ENCODE results near the gene ZNF200.
A peak's percentile ranks its signal among the peaks of the same experiment; 100 is the strongest.
"Not testable (repeated sequence)": the region's sequence is repeated elsewhere in the genome, so short reads cannot be mapped to it uniquely, and the experiment has no call there.

ZNF200 gene

GRCh38 chr16:3234857-3235561 lies at the start of gene ZNF200:
TSS of gene ZNF200 (minus strand) at chr16:3235158. CDS start at chr16:3233755, 1,403 bp downstream.
- peak; percentile 90 for DNase-seq (ENCODE audit: low spot score)

GRCh38 chr16:3283543-3284447 lies 48.8 kb upstream of the ZNF200 start:
- DNase-seq (ENCODE audit: low spot score): no peak

- DNase-seq (ENCODE audit: low spot score): peak; percentile 98
Observed at GRCh38 chr16:3282730-3283542, 48.0 kb upstream of the ZNF200 start, which contains the start of gene ZNF263. TSS of gene ZNF263 (plus strand) at chr16:3283491. CDS start at chr16:3283819, 328 bp downstream.

GRCh38 chr16:3282103-3282729 lies 47.3 kb upstream of the ZNF200 start:
- peak; percentile 68 for DNase-seq (ENCODE audit: low spot score)

- DNase-seq (ENCODE audit: low spot score): no peak
Observed at GRCh38 chr16:3281222-3281820, 46.4 kb upstream of the ZNF200 start.

GRCh38 chr16:3276679-3277078 lies 41.7 kb upstream of the ZNF200 start:
- DNase-seq (ENCODE audit: low spot score): no peak

GRCh38 chr16:3274947-3275346 lies 40.0 kb upstream of the ZNF200 start:
- DNase-seq (ENCODE audit: low spot score): no peak

- DNase-seq (ENCODE audit: low spot score): no peak
Observed at GRCh38 chr16:3274490-3274889, 39.5 kb upstream of the ZNF200 start.

GRCh38 chr16:3271281-3271680 lies 36.3 kb upstream of the ZNF200 start:
- not testable (repeated sequence) for DNase-seq (ENCODE audit: low spot score)

GRCh38 chr16:3270718-3271117 lies 35.8 kb upstream of the ZNF200 start:
- DNase-seq (ENCODE audit: low spot score): not testable (repeated sequence)

- no peak for DNase-seq (ENCODE audit: low spot score)
Observed at GRCh38 chr16:3268294-3268693, 33.3 kb upstream of the ZNF200 start.

GRCh38 chr16:3266873-3267537 lies 32.0 kb upstream of the ZNF200 start:
- DNase-seq (ENCODE audit: low spot score): no peak

GRCh38 chr16:3264137-3265036 lies 29.4 kb upstream of the ZNF200 start:
- DNase-seq (ENCODE audit: low spot score): peak; percentile 95

GRCh38 chr16:3262517-3262916 lies 27.6 kb upstream of the ZNF200 start:
- DNase-seq (ENCODE audit: low spot score): no peak

GRCh38 chr16:3259836-3260235 lies 24.9 kb upstream of the ZNF200 start:
- DNase-seq (ENCODE audit: low spot score): no peak

GRCh38 chr16:3256866-3257465 lies 22.0 kb upstream of the ZNF200 start:
- DNase-seq (ENCODE audit: low spot score): no peak

GRCh38 chr16:3256146-3256865 lies 21.3 kb upstream of the ZNF200 start, which contains the start of gene MEFV:
TSS of gene MEFV (minus strand) at chr16:3256633. CDS start at chr16:3256587, 46 bp downstream.
- DNase-seq (ENCODE audit: low spot score): no peak

- DNase-seq (ENCODE audit: low spot score): no peak
Observed at GRCh38 chr16:3254309-3254708, 19.4 kb upstream of the ZNF200 start.
